ENCODE data around the gene C4orf54. TPM values are rescaled to one million over a fixed set of nuclear protein-coding genes. Genes with fewer than 3 reads are reported as not detected.

The C4orf54 gene
- total and polyA plus RNA-seq, 10 of the 15 experiments (the other 5 are each of a cell fraction or from before 2014, with no cell fraction given), result 0.01 TPM; not detected in 9

GRCh38 chr4:99647071-99647470 is 10.6 kb downstream of the C4orf54 start:
- FAIRE-seq (no peak), ATAC-seq (no peak), DNase-seq (ENCODE audit: low read depth, low spot score) (no peak)
- no peak overlapping the region for H3K27ac ChIP-seq (ENCODE audit: control insufficient read depth, insufficient read depth)
- H3K4me1 ChIP-seq (ENCODE audit: control insufficient read depth, insufficient read depth, low read length), result no peaks in the 10 kb centered on the region
- ChIA-PET RAD21 (ENCODE audit: unreplicated experiment) (interaction anchor here (1.5 kb wide), 1 partner anchor 22 kb away, joined by 3 read pairs; no protein-coding TSS in a partner anchor), SMC1A (ENCODE audit: uncharacterized antibody, unreplicated experiment) (interaction anchor here (1.7 kb wide), 1 partner anchor 161 kb away, joined by 5 read pairs; no protein-coding TSS in a partner anchor), CTCF (no interaction called here), POLR2A (no interaction called here)
- no peak overlapping the region for H3K9ac ChIP-seq (ENCODE audit: control insufficient read depth, insufficient read depth, low read length)
- no peaks in the 10 kb centered on the region for H3K9me3 ChIP-seq (replicated peaks; ENCODE audit: control insufficient read depth, insufficient read depth, low read length)
- BruUV-seq (replicated peaks), result no TSS peak
- 53% methylated on average over 4 of the region's 4 CpGs for WGBS (ENCODE audit: insufficient coverage, insufficient replicate concordance, low lambda C conversion rate, missing lambda C conversion rate)
- TF ChIP-seq BCL11A (IDR thresholded peaks at IDR 0.05; ENCODE audit: low read depth, low read length) (no peak), PAX5 (IDR thresholded peaks at IDR 0.05; ENCODE audit: borderline replicate concordance, low read depth, low read length) (no peak), TARDBP (IDR thresholded peaks at IDR 0.05; ENCODE audit: borderline replicate concordance) (no peak), RELA (IDR thresholded peaks at IDR 0.05; ENCODE audit: borderline replicate concordance, partially characterized antibody) (no peak), USF1 (IDR thresholded peaks at IDR 0.05; ENCODE audit: borderline replicate concordance, extremely low read length, insufficient read depth, low read depth, low read length) (no peak)
- in situ Hi-C loops (cut with MboI) (no loop called here), intact Hi-C loops (cut with micrococcal nuclease; ENCODE audit: unreplicated experiment) (no loop called here)
- H4K20me1 ChIP-seq (ENCODE audit: control insufficient read depth, insufficient read depth), result no peaks in the 10 kb centered on the region
- no peak overlapping the region for H2AFZ ChIP-seq (ENCODE audit: control insufficient read depth, low read depth, low read length)
- no peaks in the 10 kb centered on the region for H3K36me3 ChIP-seq (ENCODE audit: control insufficient read depth in 2 of 2, insufficient read depth in 2 of 2, low read length in 1 of 2)
- H3K27me3 ChIP-seq (replicated peaks in 1 of 2; ENCODE audit: control insufficient read depth in 2 of 2, insufficient read depth in 2 of 2, low read length in 1 of 2), result no peaks in the 10 kb centered on the region; a peak in 1 of 4 replicates
- H3K4me2 ChIP-seq (ENCODE audit: control insufficient read depth, insufficient read depth), result no peak overlapping the region
- H3K4me3 ChIP-seq, result no peak overlapping the region
- no peaks in the 10 kb centered on the region for H3K79me2 ChIP-seq (ENCODE audit: control insufficient read depth, insufficient read depth, low read length)

GRCh38 chr4:99645638-99646037 is 12.0 kb downstream of the C4orf54 start:
- BruUV-seq (replicated peaks), result no TSS peak
- CTCF ChIA-PET, result no interaction called here
- SMC1A ChIA-PET (ENCODE audit: uncharacterized antibody, unreplicated experiment), result interaction anchor here (1.7 kb wide), 1 partner anchor 162 kb away, joined by 5 read pairs; no protein-coding TSS in a partner anchor
- Histone ChIP-seq H3K4me2 (ENCODE audit: control insufficient read depth, insufficient read depth) (no peak overlapping the region), H4K20me1 (ENCODE audit: control insufficient read depth, insufficient read depth) (no peaks in the 10 kb centered on the region), H3K27me3 (replicated peaks in 1 of 2; ENCODE audit: control insufficient read depth in 2 of 2, insufficient read depth in 2 of 2, low read length in 1 of 2) (no peaks in the 10 kb centered on the region; a peak in 1 of 4 replicates), H3K9me3 (replicated peaks; ENCODE audit: control insufficient read depth, insufficient read depth, low read length) (no peaks in the 10 kb centered on the region), H3K36me3 (ENCODE audit: control insufficient read depth in 2 of 2, insufficient read depth in 2 of 2, low read length in 1 of 2) (no peaks in the 10 kb centered on the region), H3K9ac (ENCODE audit: control insufficient read depth, insufficient read depth, low read length) (no peak overlapping the region), H3K4me1 (ENCODE audit: control insufficient read depth, insufficient read depth, low read length) (no peaks in the 10 kb centered on the region), H3K4me3 (no peak overlapping the region), H2AFZ (ENCODE audit: control insufficient read depth, low read depth, low read length) (no peak overlapping the region), H3K27ac (ENCODE audit: control insufficient read depth, insufficient read depth) (no peak overlapping the region), H3K79me2 (ENCODE audit: control insufficient read depth, insufficient read depth, low read length) (no peaks in the 10 kb centered on the region)
- RAD21 ChIA-PET (ENCODE audit: unreplicated experiment), result no interaction called here
- intact Hi-C loops (cut with micrococcal nuclease; ENCODE audit: unreplicated experiment), result no loop called here
- POLR2A ChIA-PET, result no interaction called here
- DNase-seq (ENCODE audit: low read depth, low spot score) (no peak), FAIRE-seq (no peak), ATAC-seq (no peak)
- in situ Hi-C loops (cut with MboI), result no loop called here
- TF ChIP-seq ATF7 (IDR thresholded peaks at IDR 0.05; ENCODE audit: low read depth), result no peak
- no peak for TF ChIP-seq POLR2AphosphoS2 (IDR thresholded peaks at IDR 0.05; ENCODE audit: low read depth, low read length)
- no peak for TF ChIP-seq ZNF687 (IDR thresholded peaks at IDR 0.05)
- no peak for TF ChIP-seq BRCA1 (IDR thresholded peaks at IDR 0.05; ENCODE audit: low read depth, low read length)
- no peak for TF ChIP-seq NR2C2 (IDR thresholded peaks at IDR 0.05; ENCODE audit: borderline replicate concordance, control insufficient read depth, insufficient read length, low read depth)
- TF ChIP-seq MXI1 (IDR thresholded peaks at IDR 0.05; ENCODE audit: low read depth, low read length), result no peak
- TF ChIP-seq ZNF622 (IDR thresholded peaks at IDR 0.05), result no peak
- TF ChIP-seq ZNF274 (IDR thresholded peaks at IDR 0.05; ENCODE audit: insufficient read depth, insufficient read length), result no peak
- no peak for TF ChIP-seq DPF2 (IDR thresholded peaks at IDR 0.05)
